A549 (cell line): ENCODE results near the gene LTA. TPM values are rescaled to one million over a fixed set of nuclear protein-coding genes. Genes with fewer than 3 reads are reported as not detected.

ENCODE experiments used
- ATAC-seq, 2 experiments: fragments of 200-7000 bp in 1 of 2; fragments of >200 bp in 1 of 2; cut with Nextera tagmentation in 1 of 2; cut with Tn5 transposase in 1 of 2; 3 replicates each; pipeline versions ENCODE4 v1.8.0 to v1.9.1; 2018 to 2020; ENCODE audit warnings: mild to moderate bottlenecking in 1 of 2, moderate library complexity in 1 of 2
- CTCF ChIA-PET: fragments of 300-600 bp; sonication (Branson Sonifier 250); formaldehyde crosslinking; extraction: SDS; loops from one replicate; lab custom pipeline; 2021; ENCODE audit warnings: antibody characterized with exemption, inconsistent platforms; lab: Yijun Ruan, JAX
- POLR2A ChIA-PET: fragments of 350-600 bp; formaldehyde crosslinking; extraction: SDS; loops from one replicate; lab custom pipeline; 2021; ENCODE audit warnings: antibody characterized with exemption, inconsistent platforms; lab: Yijun Ruan, JAX
- DNase-seq, 2 experiments: peaks; one replicate each; pipeline versions ENCODE4 v3.0.0 to v3.0.0-alpha.2; 2011 to 2016; ENCODE audit warnings: low read depth in 1 of 2, low spot score in 1 of 2
- FAIRE-seq: peaks from 2 replicates; lab custom pipeline; 2011; peaks lifted over from hg19 to GRCh38; lab: Jason Lieb, UNC
- H3K27ac ChIP-seq, 2 experiments: fragments of >200 bp; sonication (Bioruptor Twin); formaldehyde crosslinking; 3 replicates each; pipeline ENCODE4 v1.5.1; 2016 to 2017
- H3K4me1 ChIP-seq: fragments of >200 bp; sonication (Bioruptor Twin); formaldehyde crosslinking; 3 replicates; pipeline ENCODE4 v1.6.1; 2016
- H3K4me2 ChIP-seq: fragments of >200 bp; sonication (Bioruptor Twin); formaldehyde crosslinking; 3 replicates; pipeline ENCODE4 v1.6.1; 2016
- H3K4me3 ChIP-seq: fragments of >200 bp; sonication (Bioruptor Twin); formaldehyde crosslinking; 3 replicates; pipeline ENCODE4 v1.5.1; 2016
- H3K9me3 ChIP-seq: fragments of >200 bp; sonication (Bioruptor Twin); formaldehyde crosslinking; 3 replicates; pipeline ENCODE4 v1.6.1; 2016
- EHF ChIP-seq: fragments of 250-450 bp; sonication (Bioruptor Pico); IDR thresholded peaks from 2 replicates; pipeline ENCODE4 v1.5.0; 2020; ENCODE audit warnings: mild to moderate bottlenecking
- FOSB ChIP-seq: fragments of 250-450 bp; sonication (Bioruptor Pico); IDR thresholded peaks from 2 replicates; pipeline ENCODE4 v1.5.0; 2020; ENCODE audit warnings: mild to moderate bottlenecking, moderate library complexity
- FOSL2 ChIP-seq, 2 experiments: fragments of 450-650 bp in 1 of 2; fragments of >200 bp in 1 of 2; sonication (Bioruptor Twin) in 1 of 2; formaldehyde crosslinking; IDR thresholded peaks; 2 replicates each; pipeline versions ENCODE4 v1.5.0 to v1.6.1; 2016 to 2020; ENCODE audit warnings: mild to moderate bottlenecking in 1 of 2, moderate library complexity in 1 of 2
- HDAC2 ChIP-seq: fragments of 200-600 bp; sonication (generic); IDR thresholded peaks from 2 replicates; pipeline ENCODE4 v1.6.1; 2016
- HEYL ChIP-seq: fragments of 250-450 bp; sonication (Bioruptor Pico); IDR thresholded peaks from 2 replicates; pipeline ENCODE4 v1.8.0; 2021; ENCODE audit warnings: mild to moderate bottlenecking, moderate library complexity
- HOXB13 ChIP-seq: fragments of 250-450 bp; sonication (Bioruptor Pico); IDR thresholded peaks from 2 replicates; pipeline ENCODE4 v1.5.0; 2020; ENCODE audit warnings: low read depth, mild to moderate bottlenecking, moderate library complexity
- JUN ChIP-seq, 2 experiments: fragments of >200 bp; sonication (Bioruptor Twin); formaldehyde crosslinking; IDR thresholded peaks; 2 replicates in 1 of 2; 3 replicates in 1 of 2; pipeline ENCODE4 v1.6.1; 2016 to 2017
- KDM5A ChIP-seq: fragments of 200-600 bp; sonication (generic); IDR thresholded peaks from 2 replicates; pipeline ENCODE4 v1.6.1; 2016; ENCODE audit warnings: antibody characterized with exemption, mild to moderate bottlenecking
- MAZ ChIP-seq: fragments of 150-350 bp; IDR thresholded peaks from 2 replicates; pipeline ENCODE4 v1.6.1; 2014; ENCODE audit warnings: antibody characterized with exemption, low read depth, low read length, borderline replicate concordance
- MYC ChIP-seq: IDR thresholded peaks from 2 replicates; pipeline ENCODE4 v1.6.1; 2012; ENCODE audit warnings: mild to moderate bottlenecking, inconsistent platforms, low read length, improper control_type of control experiment, borderline replicate concordance
- NFE2L2 ChIP-seq: fragments of 150-350 bp; conservative IDR thresholded peaks from 2 replicates; pipeline ENCODE4 v1.6.1; 2014; ENCODE audit warnings: low read length
- PHF8 ChIP-seq: fragments of 200-600 bp; sonication (generic); IDR thresholded peaks from 2 replicates; pipeline ENCODE4 v1.6.1; 2016; ENCODE audit warnings: low read depth, mild to moderate bottlenecking, antibody characterized with exemption, moderate library complexity, borderline replicate concordance
- POLR2A ChIP-seq: IDR thresholded peaks from 2 replicates; pipeline ENCODE4 v1.6.1; 2012; ENCODE audit warnings: mild to moderate bottlenecking, low read length
- RARB ChIP-seq: fragments of 250-450 bp; sonication (Bioruptor Pico); IDR thresholded peaks from 2 replicates; pipeline ENCODE4 v1.8.0; 2021; ENCODE audit warnings: mild to moderate bottlenecking, moderate library complexity
- RNF2 ChIP-seq: fragments of 200-600 bp; sonication (generic); IDR thresholded peaks from 2 replicates; pipeline ENCODE4 v1.6.1; 2016; ENCODE audit warnings: low read depth, mild to moderate bottlenecking, antibody characterized with exemption, moderate library complexity, borderline replicate concordance
- SMC3 ChIP-seq: fragments of >200 bp; sonication (Bioruptor Twin); formaldehyde crosslinking; IDR thresholded peaks from 3 replicates; pipeline ENCODE4 v1.6.1; 2018; ENCODE audit warnings: inconsistent platforms
- ZC3H11A ChIP-seq: fragments of 450-650 bp; IDR thresholded peaks from 2 replicates; pipeline ENCODE4 v1.6.1; 2014; ENCODE audit warnings: antibody characterized with exemption, mild to moderate bottlenecking
- ZFP36 ChIP-seq: fragments of 450-650 bp; IDR thresholded peaks from 2 replicates; pipeline ENCODE4 v1.6.1; 2014; ENCODE audit warnings: borderline replicate concordance; ENCODE audit not compliant: partially characterized antibody
- ZSCAN20 ChIP-seq: fragments of 250-450 bp; sonication (Bioruptor Pico); IDR thresholded peaks from 2 replicates; pipeline ENCODE4 v1.8.0; 2022; ENCODE audit warnings: mild to moderate bottlenecking, moderate library complexity
- WGBS: methylation state at CpG from one replicate; pipeline ENCODE4 v1.1.6; 2017; ENCODE audit errors: missing lambda C conversion rate; 5-methylcytosine and 5-hydroxymethylcytosine counted together
- polyA plus RNA-seq, 4 experiments: library from polyadenylated mRNA; depleted of rRNA in 3 of 4; stranded (reverse); fragments of >200 nt; fragmentation: RNase III in 1 of 4; extraction: RNeasy Plus Mini Kit Qiagen cat#74134 plus additional on column Dnase treatment in 1 of 4; gene quantifications; 2 replicates in 3 of 4; 3 replicates in 1 of 4; pipeline ENCODE4 v1.2.3, GENCODE V29; 2011 to 2017
- TF ChIP-seq, protein P1 (sequence below): fragments of >200 bp; sonication (Bioruptor Twin); formaldehyde crosslinking; IDR thresholded peaks from 3 replicates; pipeline ENCODE4 v1.6.1; 2016
- TF ChIP-seq, protein P2 (sequence below): IDR thresholded peaks from 2 replicates; pipeline ENCODE4 v1.6.1; 2012

Gene LTA
- polyA plus RNA-seq, 2 of the 4 experiments (the other 2 are of a cell fraction) = 0.08 TPM; not detected in 1

DNA sequence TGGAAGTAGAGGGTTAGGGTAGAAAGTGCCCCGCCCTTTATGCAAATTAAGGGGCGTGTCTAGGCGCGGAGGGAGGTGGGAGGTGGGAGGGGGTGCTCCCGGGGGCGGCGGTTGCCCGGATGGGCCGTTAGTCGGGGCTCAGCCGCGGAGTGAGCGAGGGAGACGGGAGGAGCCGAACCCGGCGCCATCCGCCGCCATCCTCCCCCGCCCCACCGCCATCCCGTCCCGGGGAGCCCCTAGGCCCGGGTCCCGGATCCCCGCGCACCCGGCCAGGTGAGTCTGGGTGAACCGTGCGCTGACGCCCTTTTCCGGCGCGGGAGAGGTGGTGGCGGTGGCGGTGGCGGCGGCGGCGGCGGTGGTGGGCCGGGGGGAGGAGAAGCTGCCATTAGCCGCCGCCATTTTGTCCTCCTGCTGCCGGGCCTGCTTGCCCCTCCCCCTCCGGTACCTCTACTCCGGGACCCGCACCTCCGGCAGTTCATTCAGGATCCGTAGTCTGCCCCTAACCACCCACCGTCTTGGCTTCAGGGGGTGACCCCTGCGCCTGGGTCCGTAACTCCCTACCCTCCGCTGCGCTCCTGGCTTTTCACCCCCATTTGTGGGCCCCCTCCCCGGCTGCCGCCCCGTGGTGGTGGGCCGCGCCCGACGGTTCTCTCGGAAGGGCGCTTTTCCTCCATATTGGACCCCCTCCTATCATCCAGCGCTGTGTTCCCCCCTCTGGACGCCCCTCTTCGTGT is 48.7 kb downstream of the LTA start, which contains the start of gene PRRC2A:
TSS of gene PRRC2A (plus strand) at position 130 of the 734 bp plus-strand sequence. CDS start 2,075 bp downstream, outside the sequence.
- Histone ChIP-seq H3K9me3 (no peaks in the 10 kb centered on the region), H3K4me3 (peak within 1 kb of the TSS; percentile 81), H3K27ac (peak within 1 kb of the TSS; percentile 99), H3K4me1 (peaks cover 15% of the 10 kb centered on the region), H3K4me2 (peak within 1 kb of the TSS; percentile 99)
- FAIRE-seq (no peak), DNase-seq (peak in 1 of 2 experiments; percentile 76), ATAC-seq (peak; percentile 83 to 86)
- CTCF ChIA-PET = interaction anchor here (0.6 to 1.4 kb wide), 2 partner anchors 152 to 349 kb away, joined by 3 read pairs; no protein-coding TSS in a partner anchor
- POLR2A ChIA-PET = interaction anchor here (0.7 to 1.7 kb wide), 4 partner anchors 14 to 80 kb away, joined by 3 to 8 read pairs (median 6); partner anchors contain the start of genes DDX39B and NFKBIL1
- TF ChIP-seq EHF (CRISPR knock-in tag) (no peak), MAZ (peak; percentile 98), MYC (peak; percentile 37; the same call in 1 of the 2 replicates), HEYL (CRISPR knock-in tag) (no peak), NFE2L2 (no peak), POLR2A (peak; percentile 60), JUN (IDR thresholded peaks at IDR 0.05) (peak; percentile 86 to 91; a peak in 4 of 5 replicates), ZFP36 (no peak), PHF8 (peak; percentile 19; the same call in 1 of the 2 replicates), HOXB13 (CRISPR knock-in tag) (no peak), FOSB (no peak)
- TF ChIP-seq, protein P1, sequence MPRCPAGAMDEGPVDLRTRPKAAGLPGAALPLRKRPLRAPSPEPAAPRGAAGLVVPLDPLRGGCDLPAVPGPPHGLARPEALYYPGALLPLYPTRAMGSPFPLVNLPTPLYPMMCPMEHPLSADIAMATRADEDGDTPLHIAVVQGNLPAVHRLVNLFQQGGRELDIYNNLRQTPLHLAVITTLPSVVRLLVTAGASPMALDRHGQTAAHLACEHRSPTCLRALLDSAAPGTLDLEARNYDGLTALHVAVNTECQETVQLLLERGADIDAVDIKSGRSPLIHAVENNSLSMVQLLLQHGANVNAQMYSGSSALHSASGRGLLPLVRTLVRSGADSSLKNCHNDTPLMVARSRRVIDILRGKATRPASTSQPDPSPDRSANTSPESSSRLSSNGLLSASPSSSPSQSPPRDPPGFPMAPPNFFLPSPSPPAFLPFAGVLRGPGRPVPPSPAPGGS = no peak
- TF ChIP-seq, protein P2, sequence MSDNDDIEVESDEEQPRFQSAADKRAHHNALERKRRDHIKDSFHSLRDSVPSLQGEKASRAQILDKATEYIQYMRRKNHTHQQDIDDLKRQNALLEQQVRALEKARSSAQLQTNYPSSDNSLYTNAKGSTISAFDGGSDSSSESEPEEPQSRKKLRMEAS = no peak; the same call in 1 of the 2 replicates
- under 1% methylated on average over 22 of the region's 67 CpGs for WGBS

GRCh38 chr6:31621320-31621939 is 49.3 kb downstream of the LTA start:
- TF ChIP-seq PHF8 (no peak), SMC3 (no peak), RNF2 (no peak), HDAC2 (no peak), KDM5A (no peak), ZC3H11A (no peak), FOSL2 (IDR thresholded peaks at IDR 0.05) (no peak), FOSL2 (CRISPR knock-in tag; IDR thresholded peaks at IDR 0.05) (no peak), HEYL (CRISPR knock-in tag) (no peak), ZSCAN20 (CRISPR knock-in tag) (no peak), RARB (CRISPR knock-in tag) (no peak)
- H3K4me3 ChIP-seq = peak overlapping the region; percentile 81
- 2% methylated on average over 15 of the region's 15 CpGs for WGBS
- no peak for ATAC-seq
- no peaks in the 10 kb centered on the region for H3K9me3 ChIP-seq
- no peak for FAIRE-seq
- CTCF ChIA-PET = interaction anchor here (1.0 to 1.7 kb wide), 3 partner anchors 23 to 151 kb away, joined by 3 to 6 read pairs (median 3); no protein-coding TSS in a partner anchor
- POLR2A ChIA-PET = interaction anchor here (1.2 to 1.3 kb wide), 2 partner anchors 12 to 18 kb away, joined by 3 to 4 read pairs; no protein-coding TSS in a partner anchor
- H3K4me1 ChIP-seq = peaks cover 15% of the 10 kb centered on the region
- H3K4me2 ChIP-seq = peak overlapping the region; percentile 99
- peak overlapping the region; percentile 99 for H3K27ac ChIP-seq
- no peak for DNase-seq
